Activated CD8-positive, alpha-beta T cell treated with anti-CD3 and anti-CD28 coated beads, Interleukin-2, amount 10 ng/mL, durations not matched to agents 7 days and 5 days (primary cell): ENCODE data around the gene RABGAP1. TPM values are rescaled to one million over a fixed set of nuclear protein-coding genes. Genes with fewer than 3 reads are reported as not detected.

ENCODE experiments used
- ATAC-seq: fragments of 150-1000 bp; cut with Tn5 transposase; one replicate; pipeline ENCODE4 v1.10.0; 2021; ENCODE audit warnings: moderate library complexity
- CTCF ChIA-PET: fragments of 350-600 bp; sonication (Branson Sonifier 250); formaldehyde crosslinking; loops from one replicate; lab custom pipeline; 2021; ENCODE audit warnings: antibody characterized with exemption; lab: Charles Lee
- POLR2A ChIA-PET: fragments of 350-600 bp; sonication (Branson Sonifier 250); formaldehyde crosslinking; loops from one replicate; lab custom pipeline; 2021; ENCODE audit warnings: antibody characterized with exemption; lab: Charles Lee
- DNase-seq: peaks from one replicate; pipeline ENCODE4 v3.0.0-alpha.2; 2020
- H3K27ac Mint-ChIP-seq: one replicate; pipeline ENCODE4 v1.8.0; 2021; ENCODE audit warnings: mild to moderate bottlenecking, mixed read lengths
- H3K27me3 Mint-ChIP-seq: one replicate; pipeline ENCODE4 v1.8.0; 2021; ENCODE audit warnings: low read depth, mixed read lengths
- H3K36me3 Mint-ChIP-seq: one replicate; pipeline ENCODE4 v1.8.0; 2021; ENCODE audit warnings: low read depth, mixed read lengths
- H3K4me1 Mint-ChIP-seq: one replicate; pipeline ENCODE4 v1.8.0; 2021; ENCODE audit warnings: low read depth, mixed read lengths
- H3K4me3 Mint-ChIP-seq: one replicate; pipeline ENCODE4 v1.8.0; 2021; ENCODE audit warnings: mild to moderate bottlenecking, mixed read lengths
- H3K9me3 Mint-ChIP-seq: one replicate; pipeline ENCODE4 v1.8.0; 2022; ENCODE audit warnings: mixed read lengths; ENCODE audit not compliant: insufficient read depth
- total RNA-seq, 2 experiments: library from RNA; stranded (reverse); gene quantifications; one replicate each; pipeline ENCODE4 v1.2.3, GENCODE V29; 2021

Gene RABGAP1
- total RNA-seq, 2 experiments from 2014 or later: 27.8 to 28.0 TPM

GRCh38 chr9:123035791-123036190 is 95.0 kb downstream of the RABGAP1 start:
- POLR2A ChIA-PET: no interaction called here
- Mint-ChIP-seq H3K36me3 (peaks cover 4% of the 10 kb centered on the region), H3K27me3 (no peaks in the 10 kb centered on the region)

GRCh38 chr9:123036893-123037545 is 96.2 kb downstream of the RABGAP1 start:
- POLR2A ChIA-PET: no interaction called here
- no peak overlapping the region for H3K27ac Mint-ChIP-seq
- no peaks in the 10 kb centered on the region for H3K4me1 Mint-ChIP-seq
- no peak for ATAC-seq
- H3K27me3 Mint-ChIP-seq: no peaks in the 10 kb centered on the region
- no peak for DNase-seq
- H3K4me3 Mint-ChIP-seq: no peak overlapping the region
- CTCF ChIA-PET: no interaction called here
- H3K36me3 Mint-ChIP-seq: peaks cover 7% of the 10 kb centered on the region
- no peaks in the 10 kb centered on the region for H3K9me3 Mint-ChIP-seq

More at GRCh38 chr9:123035791-123036190, 95.0 kb downstream of the RABGAP1 start:
- CTCF ChIA-PET: no interaction called here
- Mint-ChIP-seq H3K4me1 (no peaks in the 10 kb centered on the region), H3K27ac (no peak overlapping the region), H3K9me3 (no peaks in the 10 kb centered on the region), H3K4me3 (no peak overlapping the region)
- ATAC-seq: no peak
- no peak for DNase-seq

- POLR2A ChIA-PET: no interaction called here
- H3K27me3 Mint-ChIP-seq: no peaks in the 10 kb centered on the region
Observed at GRCh38 chr9:123039617-123040219, 98.9 kb downstream of the RABGAP1 start.

GRCh38 chr9:123040801-123041200 is 100.0 kb downstream of the RABGAP1 start:
- H3K36me3 Mint-ChIP-seq: peaks cover 21% of the 10 kb centered on the region
- ChIA-PET CTCF (interaction anchor here (0.8 kb wide), 1 partner anchor 11 kb away, joined by 3 read pairs; no protein-coding TSS in a partner anchor), POLR2A (no interaction called here)
- no peaks in the 10 kb centered on the region for H3K9me3 Mint-ChIP-seq
- H3K27ac Mint-ChIP-seq: no peak overlapping the region
- no peak for DNase-seq
- H3K27me3 Mint-ChIP-seq: no peaks in the 10 kb centered on the region
- no peak overlapping the region for H3K4me3 Mint-ChIP-seq
- no peak for ATAC-seq
- no peaks in the 10 kb centered on the region for H3K4me1 Mint-ChIP-seq

More at GRCh38 chr9:123039617-123040219, 98.9 kb downstream of the RABGAP1 start:
- Mint-ChIP-seq H3K4me1 (no peaks in the 10 kb centered on the region), H3K9me3 (no peaks in the 10 kb centered on the region), H3K27ac (no peak overlapping the region), H3K4me3 (no peak overlapping the region), H3K36me3 (peaks cover 21% of the 10 kb centered on the region)
- CTCF ChIA-PET: no interaction called here
- ATAC-seq (no peak), DNase-seq (no peak)

GRCh38 chr9:123041489-123041888 is 100.7 kb downstream of the RABGAP1 start:
- Mint-ChIP-seq H3K27ac (no peak overlapping the region), H3K4me3 (no peak overlapping the region), H3K4me1 (no peaks in the 10 kb centered on the region), H3K27me3 (no peaks in the 10 kb centered on the region), H3K36me3 (peaks cover 21% of the 10 kb centered on the region), H3K9me3 (no peaks in the 10 kb centered on the region)
- POLR2A ChIA-PET: no interaction called here
- CTCF ChIA-PET: interaction anchor here (0.6 to 0.8 kb wide), 2 partner anchors 10 to 1587 kb away, joined by 3 read pairs; no protein-coding TSS in a partner anchor
- ATAC-seq (no peak), DNase-seq (no peak)

- Mint-ChIP-seq H3K4me1 (no peaks in the 10 kb centered on the region), H3K4me3 (no peak overlapping the region), H3K36me3 (peaks cover 18% of the 10 kb centered on the region), H3K27ac (no peak overlapping the region), H3K27me3 (no peaks in the 10 kb centered on the region), H3K9me3 (no peaks in the 10 kb centered on the region)
- DNase-seq: no peak
- POLR2A ChIA-PET: no interaction called here
- no peak for ATAC-seq
- CTCF ChIA-PET: no interaction called here
Observed at GRCh38 chr9:123043081-123043939, 102.5 kb downstream of the RABGAP1 start.

GRCh38 chr9:123044586-123044985 is 103.8 kb downstream of the RABGAP1 start:
- H3K4me1 Mint-ChIP-seq: no peaks in the 10 kb centered on the region
- no peak overlapping the region for H3K27ac Mint-ChIP-seq
- DNase-seq: no peak
- H3K36me3 Mint-ChIP-seq: peaks cover 16% of the 10 kb centered on the region
- H3K9me3 Mint-ChIP-seq: no peaks in the 10 kb centered on the region
- H3K27me3 Mint-ChIP-seq: no peaks in the 10 kb centered on the region
- ChIA-PET POLR2A (no interaction called here), CTCF (no interaction called here)
- H3K4me3 Mint-ChIP-seq: no peak overlapping the region
- ATAC-seq: no peak

- CTCF ChIA-PET: interaction anchor here (1.1 to 1.3 kb wide), 2 partner anchors 17 to 303 kb away, joined by 3 to 4 read pairs; no protein-coding TSS in a partner anchor
- H3K4me1 Mint-ChIP-seq: no peaks in the 10 kb centered on the region
- no peaks in the 10 kb centered on the region for H3K9me3 Mint-ChIP-seq
- DNase-seq (no peak), ATAC-seq (no peak)
- H3K36me3 Mint-ChIP-seq: peaks cover 16% of the 10 kb centered on the region
- no peak overlapping the region for H3K27ac Mint-ChIP-seq
- POLR2A ChIA-PET: interaction anchor here (0.7 kb wide), 1 partner anchor 137 kb away, joined by 3 read pairs; no protein-coding TSS in a partner anchor
- no peaks in the 10 kb centered on the region for H3K27me3 Mint-ChIP-seq
- H3K4me3 Mint-ChIP-seq: no peak overlapping the region
Observed at GRCh38 chr9:123046406-123047195, 105.8 kb downstream of the RABGAP1 start.

GRCh38 chr9:123048748-123049147 is 107.9 kb downstream of the RABGAP1 start:
- no peak for DNase-seq
- no peak for ATAC-seq
- H3K4me1 Mint-ChIP-seq: peaks cover 6% of the 10 kb centered on the region
- peaks cover 8% of the 10 kb centered on the region for H3K36me3 Mint-ChIP-seq
- CTCF ChIA-PET: no interaction called here
- no peak overlapping the region for H3K4me3 Mint-ChIP-seq
- no peak overlapping the region for H3K27ac Mint-ChIP-seq
- POLR2A ChIA-PET: interaction anchor here (0.6 kb wide), 1 partner anchor 127 kb away, joined by 3 read pairs; no protein-coding TSS in a partner anchor
- no peaks in the 10 kb centered on the region for H3K9me3 Mint-ChIP-seq
- no peaks in the 10 kb centered on the region for H3K27me3 Mint-ChIP-seq

GRCh38 chr9:123049589-123050222 is 108.9 kb downstream of the RABGAP1 start:
- POLR2A ChIA-PET: no interaction called here
- DNase-seq (no peak), ATAC-seq (no peak)
- Mint-ChIP-seq H3K9me3 (no peaks in the 10 kb centered on the region), H3K27ac (no peak overlapping the region), H3K4me1 (peaks cover 10% of the 10 kb centered on the region), H3K27me3 (no peaks in the 10 kb centered on the region), H3K36me3 (peaks cover 4% of the 10 kb centered on the region), H3K4me3 (no peak overlapping the region)
- CTCF ChIA-PET: no interaction called here

GRCh38 chr9:123053046-123053445 is 112.2 kb downstream of the RABGAP1 start:
- ATAC-seq: no peak
- Mint-ChIP-seq H3K36me3 (peaks cover 6% of the 10 kb centered on the region), H3K27ac (no peak overlapping the region), H3K4me1 (peaks cover 10% of the 10 kb centered on the region), H3K27me3 (no peaks in the 10 kb centered on the region), H3K4me3 (no peak overlapping the region), H3K9me3 (no peaks in the 10 kb centered on the region)
- DNase-seq: no peak
- ChIA-PET POLR2A (no interaction called here), CTCF (no interaction called here)
